OCI-M2 (cell line): ENCODE results near the gene LRP2BP.

Experiments used
- DNase-seq: peaks from one replicate; lab custom pipeline; 2025; ENCODE audit not compliant: unreplicated experiment; lab: John Stamatoyannopoulos, UW

Gene LRP2BP

GRCh38 chr4:185395238-185395955 is at the start of gene LRP2BP:
LRP2BP (minus strand) TSS chr4:185395924; CDS start chr4:185378186, 17,738 bp downstream.
- DNase-seq = no peak

DNA sequence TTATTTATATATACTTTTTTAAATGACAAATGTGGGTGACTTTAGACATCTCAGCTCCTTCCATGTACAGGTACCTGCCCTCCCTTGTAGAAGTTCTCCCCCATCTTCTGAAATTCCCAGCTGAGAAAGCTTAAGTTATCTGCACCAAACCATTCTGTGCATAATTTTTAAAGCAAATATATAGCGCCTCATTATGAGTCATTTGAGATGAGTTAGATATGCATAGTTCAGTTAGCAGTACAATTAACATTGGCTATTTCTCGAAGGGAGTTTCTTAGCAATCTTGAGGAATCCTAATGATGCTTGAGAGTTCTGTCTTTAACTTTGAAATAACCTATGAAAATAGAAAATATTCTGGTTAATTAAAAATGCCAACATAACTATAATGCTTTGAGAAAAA is 49.5 kb upstream of the LRP2BP start:
- DNase-seq = no peak

- DNase-seq = no peak
Measured at GRCh38 chr4:185441479-185441878, 45.8 kb upstream of the LRP2BP start.

DNA sequence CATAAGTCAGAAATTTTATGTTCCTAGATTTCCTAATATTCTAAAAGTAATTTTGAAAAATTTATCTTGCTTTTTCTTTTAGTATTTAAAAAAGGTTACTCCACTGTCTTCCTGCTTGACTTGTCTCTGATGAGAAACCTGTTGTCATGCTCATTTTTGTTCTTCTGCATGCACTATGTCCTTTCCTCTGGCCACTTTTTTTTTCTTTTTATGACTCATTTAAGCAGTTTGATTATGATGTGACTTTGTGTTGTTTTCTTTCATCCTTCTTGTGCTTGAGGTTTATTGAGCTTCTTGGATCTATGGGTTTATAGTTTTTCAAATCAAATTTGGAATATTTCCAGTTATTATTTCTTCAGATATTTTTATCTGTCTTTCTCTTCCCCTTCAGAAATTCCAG is 42.1 kb upstream of the LRP2BP start:
- no peak for DNase-seq

DNA sequence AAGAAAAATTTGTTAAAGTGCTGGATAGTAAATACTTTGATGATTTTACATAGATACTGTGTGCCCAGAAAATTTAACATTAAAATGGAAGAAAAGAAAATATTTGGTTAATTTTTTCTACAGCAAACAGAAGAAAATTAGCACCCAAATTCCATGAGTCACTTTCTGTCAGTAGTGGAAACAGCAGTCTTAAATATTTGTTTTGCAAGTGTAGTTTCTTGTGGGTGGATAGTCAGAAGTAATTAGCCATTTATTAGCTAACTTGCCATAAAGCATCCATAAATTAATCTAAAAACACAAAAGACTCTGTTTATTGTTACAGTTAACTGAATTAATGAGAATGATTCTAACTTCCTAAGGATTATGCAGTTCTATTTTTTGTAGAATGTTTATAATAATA is 39.7 kb upstream of the LRP2BP start:
- DNase-seq = no peak

DNA sequence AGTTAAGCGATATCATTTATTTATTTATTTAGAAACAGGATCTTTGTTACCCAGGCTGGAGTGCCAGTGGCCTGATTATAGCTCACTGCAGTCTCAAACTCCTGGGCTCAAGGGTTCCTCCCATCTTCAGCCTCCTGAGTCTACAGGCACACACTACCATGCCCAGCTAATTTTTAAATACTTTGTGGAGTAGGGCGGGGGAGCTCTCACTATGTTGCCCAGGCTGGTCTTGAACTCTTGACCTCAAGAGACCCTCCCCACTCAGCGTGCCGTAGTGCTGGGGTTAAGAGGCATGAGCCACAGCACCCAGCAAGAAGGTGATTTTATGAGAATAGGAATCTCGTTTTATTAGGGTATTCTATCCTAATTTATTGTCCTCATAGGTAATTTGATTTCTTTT is 33.9 kb upstream of the LRP2BP start:
- no peak for DNase-seq

DNA sequence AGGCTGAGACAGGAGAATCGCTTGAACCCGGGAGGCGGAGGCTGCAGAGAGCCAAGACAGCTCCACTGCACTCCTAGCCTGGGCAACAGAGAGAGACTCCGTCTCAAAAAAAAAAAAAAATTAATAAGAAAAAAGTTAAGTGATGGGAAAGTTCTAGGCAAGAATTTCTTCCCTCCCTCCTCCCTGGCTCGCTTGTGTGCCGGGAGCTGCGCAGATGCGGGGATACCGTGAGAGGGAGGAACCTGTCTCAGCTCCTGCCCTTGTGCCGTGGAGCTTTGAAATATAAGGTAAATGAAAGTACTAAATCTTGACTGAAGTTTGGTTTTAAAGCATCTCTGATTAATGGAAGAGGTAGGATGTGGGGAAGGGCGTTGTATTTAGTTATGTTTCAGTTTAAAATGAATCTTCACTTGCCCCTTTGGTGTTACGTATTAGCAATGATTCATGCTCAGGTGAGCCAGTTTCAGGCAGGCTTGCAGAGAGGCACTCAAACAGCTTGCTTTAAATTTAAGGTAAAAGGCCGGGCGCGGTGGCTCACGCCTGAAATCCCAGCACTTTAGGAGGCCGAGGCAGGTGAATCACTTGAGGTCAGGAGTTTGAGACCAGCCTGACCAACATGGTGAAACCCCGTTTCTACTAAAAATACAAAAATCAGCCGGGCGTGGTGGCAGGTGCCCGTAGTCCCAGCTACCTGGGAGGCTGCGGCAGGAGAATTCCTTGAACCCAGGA is 31.4 kb upstream of the LRP2BP start:
- DNase-seq = no peak

DNA sequence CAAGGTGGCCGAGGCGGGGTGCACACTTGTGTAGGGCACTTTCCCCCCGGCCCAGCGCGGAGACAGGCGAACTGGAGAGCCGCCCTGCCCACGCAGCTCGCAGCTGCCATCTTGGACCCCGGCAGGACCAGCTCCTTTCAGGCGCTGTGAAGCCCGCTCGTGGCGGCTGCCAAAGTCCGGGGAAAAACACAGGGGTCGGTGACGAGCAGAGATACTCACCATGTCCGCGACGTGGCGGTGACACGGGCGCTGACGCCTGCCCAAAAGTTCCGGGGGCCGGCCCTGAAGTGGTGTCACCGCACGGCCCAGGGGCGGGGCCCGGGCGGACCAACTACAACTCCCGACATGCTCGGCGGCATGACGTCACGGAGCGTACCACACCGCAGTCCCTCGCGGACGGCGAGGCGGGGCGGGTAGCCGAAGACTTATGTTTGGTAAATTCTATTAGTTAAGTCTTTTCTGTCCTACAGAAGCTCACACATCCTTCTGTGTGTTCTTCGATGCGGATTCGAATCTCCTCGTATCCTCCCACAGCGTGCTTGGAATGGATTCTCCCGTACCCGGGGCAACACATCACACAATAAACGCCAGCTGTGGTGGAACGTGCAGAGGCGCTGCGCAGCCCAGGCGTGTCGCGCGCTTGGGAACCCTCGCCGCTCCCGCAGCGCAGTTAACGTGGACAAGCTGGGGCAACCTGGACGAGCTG is 30.1 kb upstream of the LRP2BP start, which contains the start of gene UFSP2:
Gene UFSP2, minus strand, starts transcription at position 318 of the 706 bp plus-strand sequence. Its CDS starts 96 bp downstream, at position 222.
- peak; percentile 56 for DNase-seq

DNA sequence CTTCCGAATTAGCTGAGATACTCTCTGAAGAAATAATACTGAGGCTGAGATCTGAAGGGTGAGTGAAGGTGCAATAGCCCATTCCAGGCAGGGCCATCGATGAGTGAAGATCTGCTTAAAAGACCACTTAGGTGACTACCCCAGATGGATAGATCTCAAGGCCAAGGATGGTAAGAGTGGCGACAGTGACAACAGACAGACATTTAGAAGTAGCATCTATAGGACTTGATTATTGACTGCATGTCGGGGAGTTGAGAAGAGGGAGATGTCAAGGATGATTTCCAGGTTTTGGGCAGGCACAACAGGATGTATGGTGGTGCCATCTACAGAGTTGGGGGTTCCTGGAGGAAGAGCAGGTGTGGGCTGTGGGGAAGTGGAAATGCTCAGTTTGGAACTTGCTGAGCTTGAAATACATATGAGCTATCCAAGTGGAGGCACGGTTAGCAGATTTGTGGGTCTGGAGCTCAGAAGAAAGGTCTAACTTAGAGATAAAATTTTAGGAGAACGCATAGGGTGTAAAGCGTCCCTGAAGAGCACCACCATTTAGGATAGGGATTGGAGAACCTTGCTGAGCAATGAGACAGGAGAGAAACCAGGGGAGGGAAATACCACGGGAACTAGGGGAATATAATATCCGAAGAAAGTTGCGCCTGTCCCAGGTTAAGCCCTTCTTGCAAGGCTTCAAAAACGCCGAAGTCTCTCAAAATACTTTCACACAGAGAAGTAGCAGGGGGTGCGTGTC is 29.4 kb upstream of the LRP2BP start:
- DNase-seq = peak; percentile 9

DNA sequence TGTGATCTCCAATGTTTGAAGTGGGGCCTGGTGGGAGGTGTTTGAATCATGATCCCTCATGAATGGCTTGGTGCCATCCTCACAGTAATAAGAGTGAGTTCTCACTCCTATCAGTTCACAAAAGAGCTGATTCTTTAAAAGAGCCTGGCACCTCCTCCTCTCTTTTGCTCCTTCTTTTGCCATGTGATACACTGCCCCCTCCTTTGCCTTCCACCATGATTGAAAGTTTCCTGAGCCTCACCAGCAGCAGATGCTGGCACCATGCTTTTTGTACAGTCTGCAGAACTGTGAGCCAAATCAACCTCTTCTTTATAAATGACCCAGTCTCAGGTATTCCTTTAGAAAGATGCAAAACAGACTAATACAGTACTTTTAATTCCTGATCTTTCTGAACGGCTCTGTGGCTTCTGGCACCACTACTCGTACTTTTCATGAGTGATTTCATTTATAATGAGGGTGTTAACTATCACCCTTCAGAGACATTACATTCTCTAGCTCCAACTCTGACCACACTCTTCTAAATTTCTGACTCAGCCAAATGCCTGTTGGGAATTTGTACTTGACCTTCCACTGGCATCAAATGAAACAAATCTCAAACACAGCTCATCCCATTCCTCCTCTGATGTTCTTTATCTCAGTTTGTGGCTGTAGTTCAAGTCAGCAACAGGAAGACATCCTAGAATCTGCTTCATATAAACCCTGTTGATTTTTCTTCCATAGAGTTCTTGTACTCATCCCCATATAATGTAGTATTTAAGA is 25.8 kb upstream of the LRP2BP start:
- no peak for DNase-seq

GRCh38 chr4:185416955-185417354 is 21.2 kb upstream of the LRP2BP start:
- DNase-seq = no peak

GRCh38 chr4:185412412-185412811 is 16.7 kb upstream of the LRP2BP start:
- DNase-seq = no peak

DNA sequence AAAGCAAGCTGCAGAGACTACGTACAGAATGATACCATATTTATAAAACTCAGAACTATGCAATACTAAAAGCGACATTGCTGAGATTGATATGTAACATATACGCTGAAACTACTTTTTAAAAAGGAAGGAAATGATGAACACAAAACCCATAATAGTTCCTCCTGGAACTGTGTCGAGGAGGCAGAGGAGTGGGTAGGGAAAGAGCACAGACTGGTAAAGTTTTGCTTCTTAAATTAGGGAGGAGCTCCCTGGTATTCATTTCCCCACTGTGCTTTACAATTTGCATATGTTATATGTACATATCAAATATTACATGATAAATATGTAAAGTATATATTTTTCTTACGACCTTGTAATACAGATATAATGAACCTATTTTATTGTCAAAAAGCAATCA is 16.1 kb upstream of the LRP2BP start:
- no peak for DNase-seq

GRCh38 chr4:185408432-185408831 is 12.7 kb upstream of the LRP2BP start:
- no peak for DNase-seq

GRCh38 chr4:185405296-185405999 is 9.7 kb upstream of the LRP2BP start:
- DNase-seq = no peak

GRCh38 chr4:185404031-185404430 is 8.3 kb upstream of the LRP2BP start:
- DNase-seq = no peak

DNA sequence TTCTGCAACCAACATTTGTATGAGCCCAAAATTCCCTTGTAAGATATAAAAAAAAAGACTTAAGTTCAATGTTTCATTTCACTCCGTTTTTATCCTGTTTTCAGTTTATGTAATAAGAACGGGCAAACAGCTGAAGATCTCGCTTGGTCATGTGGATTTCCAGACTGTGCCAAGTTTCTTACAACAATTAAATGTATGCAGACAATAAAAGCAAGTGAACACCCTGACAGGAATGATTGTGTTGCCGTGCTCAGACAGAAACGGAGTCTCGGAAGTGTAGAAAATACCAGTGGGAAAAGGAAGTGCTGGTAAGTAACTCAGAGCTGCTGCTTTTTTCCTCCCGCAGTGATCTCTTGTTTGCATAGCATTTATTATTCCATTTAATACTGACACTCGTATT is 3.7 kb upstream of the LRP2BP start:
- no peak for DNase-seq

- DNase-seq = no peak
Measured at GRCh38 chr4:185398618-185399017, 2.9 kb upstream of the LRP2BP start.

DNA sequence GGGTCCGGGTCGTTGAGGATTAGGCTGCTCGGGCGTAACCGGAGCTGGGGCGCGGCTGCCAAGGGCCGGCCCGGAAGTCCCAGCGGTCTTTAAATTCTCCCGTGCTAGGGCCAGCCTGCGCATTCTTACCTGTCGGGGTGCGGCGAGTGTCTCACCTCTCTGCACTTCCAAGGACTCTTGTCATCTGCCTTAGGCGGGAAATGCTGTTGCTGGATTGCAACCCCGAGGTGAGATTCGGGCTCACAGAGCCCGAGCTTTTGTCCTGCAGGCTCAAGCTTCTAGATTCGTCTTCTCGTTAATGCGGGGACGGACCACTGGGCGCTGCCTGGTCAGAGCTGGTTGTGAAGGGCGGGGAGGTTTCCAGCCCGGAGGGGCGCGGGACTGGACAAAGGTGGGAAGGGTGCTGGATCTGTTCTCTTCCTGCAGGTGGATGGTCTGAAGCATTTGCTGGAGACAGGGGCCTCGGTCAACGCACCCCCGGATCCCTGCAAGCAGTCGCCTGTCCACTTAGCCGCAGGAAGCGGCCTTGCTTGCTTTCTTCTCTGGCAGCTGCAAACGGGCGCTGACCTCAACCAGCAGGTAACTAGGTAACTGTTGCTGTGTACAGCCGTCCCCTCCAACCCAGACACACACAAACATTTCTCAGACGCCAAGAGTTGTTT is 1.1 kb upstream of the LRP2BP start, which contains the start of gene ANKRD37:
Gene ANKRD37, plus strand, starts transcription at position 118 of the 662 bp plus-strand sequence. Its CDS starts 83 bp downstream, at position 201.
- no peak for DNase-seq
